GM21390 (cell line): ENCODE measurements around the gene SERINC5.
A peak's percentile ranks its signal among the peaks of the same experiment; 100 is the strongest.
"Not testable (repeated sequence)": the region's sequence is repeated elsewhere in the genome, so short reads cannot be mapped to it uniquely, and the experiment has no call there.

ENCODE experiments used
- ATAC-seq: cut with Tn5 transposase; IDR thresholded peaks from one replicate; pipeline ENCODE4 v1.9.1; 2021; ENCODE audit not compliant: unreplicated experiment

Gene SERINC5

DNA sequence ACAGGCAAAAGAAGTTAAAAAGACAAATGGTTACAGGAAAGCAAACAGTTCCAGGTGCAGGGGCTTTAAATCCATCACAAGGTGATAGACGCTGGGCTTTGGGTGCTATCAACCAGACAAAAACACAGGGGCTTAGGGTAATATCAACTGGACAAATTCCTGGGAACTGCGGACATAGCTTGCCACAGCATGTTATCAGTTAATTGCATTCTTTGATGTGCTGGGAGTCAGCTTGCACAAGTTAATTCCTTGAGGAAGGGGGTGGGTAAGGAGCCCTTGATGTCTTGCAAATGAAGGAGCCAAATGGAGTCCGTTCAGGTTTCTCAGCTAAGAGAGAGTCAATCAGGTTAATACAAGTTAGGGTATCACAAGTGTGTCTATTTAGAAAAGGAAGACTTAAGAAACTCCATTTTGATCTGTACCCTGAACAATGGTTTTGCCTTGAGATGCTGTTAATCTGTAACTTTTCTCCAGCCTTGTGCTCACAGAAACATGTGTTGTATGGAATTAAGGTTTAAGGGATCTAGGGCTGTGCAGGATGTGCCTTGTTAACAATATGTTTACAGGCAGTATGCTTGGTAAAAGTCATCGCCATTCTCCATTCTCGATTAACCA, 144.4 kb downstream of the SERINC5 start:
- ATAC-seq = not testable (repeated sequence)

DNA sequence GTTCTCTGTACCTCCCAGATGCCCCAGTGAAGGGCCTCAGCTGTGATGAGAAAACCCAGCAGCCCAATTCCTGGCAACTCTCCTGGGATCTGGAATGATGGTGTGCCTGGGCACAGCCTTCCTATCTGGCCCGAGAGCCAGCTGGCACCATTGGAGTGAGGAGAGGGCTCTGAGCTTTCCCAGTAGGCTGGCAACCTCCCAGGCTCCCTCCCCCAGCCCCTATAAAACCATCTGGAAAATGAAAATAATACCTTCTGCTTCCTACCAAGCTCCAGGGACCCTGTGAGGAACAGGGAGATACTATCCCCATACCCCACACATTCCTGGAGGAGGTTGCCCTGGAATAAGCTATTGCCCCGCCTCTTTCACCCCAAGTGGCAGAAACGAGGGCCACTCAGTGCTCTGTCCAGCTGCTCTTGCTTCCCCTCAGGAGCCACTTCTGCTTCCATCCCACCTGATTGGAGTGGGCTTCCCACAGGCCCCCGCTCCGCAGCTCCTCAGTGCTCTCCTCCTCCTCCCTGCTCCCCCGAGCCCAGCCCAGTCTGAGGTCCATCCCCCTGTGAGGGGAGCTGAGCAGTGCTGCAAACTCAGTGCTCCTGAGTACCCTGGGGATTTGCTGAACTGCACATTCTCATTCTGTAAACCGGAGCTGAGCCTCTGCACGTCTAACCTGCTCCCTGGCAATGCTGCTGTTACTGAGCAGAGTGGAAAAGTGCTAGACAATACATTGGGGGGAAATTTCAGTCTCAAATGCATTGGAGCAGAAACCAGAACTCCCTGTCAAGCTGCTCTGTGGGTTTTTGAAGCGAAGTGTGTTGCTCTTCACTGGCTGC, 146.0 kb downstream of the SERINC5 start:
- peak; percentile 69 for ATAC-seq

DNA sequence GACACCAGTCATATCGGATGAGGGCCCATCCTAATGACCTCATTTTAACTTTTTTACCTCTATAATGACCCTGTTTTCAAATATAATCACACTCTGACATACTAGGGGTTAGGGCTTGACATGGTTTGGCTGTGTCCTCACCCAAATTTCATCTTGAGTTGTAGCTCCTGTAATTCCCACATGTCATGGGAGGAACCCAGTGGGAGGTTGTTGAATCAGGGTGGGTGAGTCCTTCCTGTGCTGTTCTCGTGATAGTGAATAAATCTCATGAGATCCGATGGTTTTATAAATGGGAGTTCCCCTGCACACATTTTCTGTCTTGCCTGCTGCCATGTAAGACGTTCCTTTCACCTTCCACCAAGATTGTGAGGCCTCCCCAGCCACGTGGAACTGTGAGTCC, 148.9 kb downstream of the SERINC5 start:
- no peak for ATAC-seq

DNA sequence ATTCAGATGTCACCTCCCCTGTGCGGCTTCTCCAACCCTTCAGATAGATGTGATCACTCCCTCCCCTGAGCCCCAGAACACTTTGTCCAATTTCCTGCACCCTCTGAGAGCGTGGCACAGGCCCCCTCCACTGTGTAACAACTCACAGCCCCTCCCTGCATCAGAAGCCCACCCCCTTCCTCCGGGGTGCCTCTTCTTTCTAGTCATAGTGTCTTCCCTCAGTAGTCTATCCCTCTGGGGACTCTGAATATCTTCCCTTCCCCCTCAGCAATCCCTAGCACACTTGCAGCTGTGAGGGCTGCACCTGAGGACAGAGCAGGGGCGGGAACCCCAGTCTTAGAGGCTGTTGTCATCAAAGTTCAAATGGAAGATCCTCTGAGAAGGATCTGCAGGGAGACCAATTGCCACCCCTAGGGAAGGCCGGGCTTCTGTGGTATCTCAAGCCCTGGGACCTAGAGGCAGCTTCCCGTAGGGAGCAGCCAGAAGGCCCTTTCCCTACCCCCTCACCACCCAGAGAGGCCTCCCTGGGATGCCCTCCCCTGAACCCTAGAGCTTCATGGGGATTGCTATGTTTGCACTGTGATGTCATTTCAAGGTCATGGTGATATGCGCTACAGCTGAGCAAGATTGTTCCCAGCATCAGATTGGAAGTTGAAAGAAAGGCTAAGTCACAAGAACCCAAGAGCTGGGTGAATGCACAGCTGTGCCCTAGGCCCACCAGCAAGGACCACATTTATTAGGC, 150.0 kb downstream of the SERINC5 start:
- no peak for ATAC-seq

DNA sequence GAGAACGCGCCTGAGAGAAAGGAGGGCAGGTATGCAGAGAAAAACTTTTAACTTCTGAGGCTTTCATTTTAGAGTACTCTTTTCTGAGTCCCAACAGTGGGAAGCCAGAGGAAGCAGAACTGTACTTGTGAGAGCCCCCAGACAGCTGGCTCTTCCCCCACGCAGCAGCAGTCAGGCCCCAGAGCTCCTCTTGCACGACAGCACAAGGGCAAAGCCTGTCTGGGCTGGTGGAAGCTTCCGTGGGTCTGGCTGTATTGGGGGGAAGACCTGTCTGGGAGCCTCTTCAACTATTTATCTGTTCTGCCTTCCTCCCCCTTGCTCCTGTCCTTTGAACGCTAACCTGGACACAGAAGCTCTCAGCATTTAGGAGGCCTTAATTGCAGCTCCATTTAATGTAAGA, 152.5 kb downstream of the SERINC5 start:
- ATAC-seq = no peak

DNA sequence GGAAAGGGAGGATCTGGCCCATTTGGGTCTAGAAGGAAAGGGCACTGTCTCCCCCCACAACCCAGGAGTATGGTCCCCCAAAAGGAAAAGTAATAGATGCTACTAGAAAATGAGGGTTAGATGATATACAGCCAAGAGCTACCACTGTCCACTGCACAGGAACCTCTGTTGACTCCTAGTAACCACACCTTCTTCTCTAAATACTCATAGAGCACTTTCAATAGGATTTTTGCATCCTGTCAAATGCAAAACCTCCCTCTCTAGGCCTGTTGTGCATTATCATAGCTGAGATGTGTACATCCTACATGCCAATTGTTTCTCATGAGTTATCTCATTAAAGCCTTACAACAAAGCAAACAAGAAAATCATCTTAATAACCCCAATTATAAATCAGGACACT, 153.9 kb downstream of the SERINC5 start:
- ATAC-seq = no peak

DNA sequence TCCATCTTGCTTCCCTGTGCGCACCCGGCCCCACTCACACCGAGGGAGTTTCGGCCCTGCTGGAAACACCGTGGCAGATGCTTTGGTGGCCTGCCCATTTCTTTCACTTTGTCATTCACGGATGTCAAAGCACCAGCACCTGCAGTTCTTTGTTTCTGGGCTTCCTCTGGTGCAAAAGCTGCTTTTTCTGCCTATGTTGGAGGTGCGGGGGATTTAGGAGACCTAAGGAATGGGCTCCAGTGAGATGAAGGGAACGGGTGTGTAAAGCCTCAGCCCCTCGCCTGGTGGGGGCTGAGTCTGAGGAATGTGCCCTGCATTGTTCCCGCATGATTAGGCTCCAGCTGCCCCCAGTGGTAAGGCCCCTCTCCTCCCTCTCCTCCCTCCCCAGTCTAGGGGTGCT, 158.4 kb downstream of the SERINC5 start:
- no peak for ATAC-seq

DNA sequence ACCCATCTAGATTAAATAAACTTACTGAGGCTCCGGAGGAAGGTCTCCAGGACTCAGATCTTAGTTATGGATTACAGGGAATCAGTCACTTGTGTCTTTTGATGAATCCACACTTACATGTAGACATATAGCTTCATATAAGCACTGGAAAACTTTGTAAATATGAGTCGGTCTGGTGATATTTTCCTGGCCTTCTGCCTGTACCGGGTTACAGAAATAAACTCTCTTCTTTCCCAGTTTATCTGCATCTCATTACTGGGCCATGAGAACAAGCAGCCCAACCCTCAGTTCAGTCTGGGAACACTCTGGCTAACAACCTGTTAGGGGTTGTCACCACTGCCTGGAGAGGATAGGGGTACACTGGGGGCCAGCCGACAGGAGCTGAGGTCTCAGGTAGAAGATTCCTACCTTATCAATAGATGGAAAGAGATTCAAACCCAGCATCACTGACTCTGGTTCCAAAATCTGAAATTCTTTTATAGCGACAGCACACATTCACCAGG, 161.6 kb downstream of the SERINC5 start:
- no peak for ATAC-seq

DNA sequence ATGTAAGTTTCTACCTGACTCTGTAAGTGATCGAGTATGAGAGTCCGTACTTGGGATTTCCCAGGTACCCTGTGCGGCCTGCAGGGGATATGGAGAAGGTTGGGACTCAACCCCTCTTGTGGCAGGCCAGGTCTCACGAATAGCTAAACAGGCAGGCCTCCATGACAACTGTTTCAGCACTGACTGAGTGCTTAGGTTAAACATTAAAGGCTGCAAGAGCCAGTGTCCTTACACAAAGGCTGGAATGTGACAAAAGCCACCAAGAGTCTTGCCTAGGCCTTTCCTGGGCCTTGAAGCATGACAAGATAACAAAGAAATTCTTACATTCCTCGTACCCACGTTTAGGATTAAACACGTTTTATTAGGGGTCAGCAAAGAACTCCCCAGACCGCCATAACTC, 162.1 kb downstream of the SERINC5 start:
- ATAC-seq = no peak

DNA sequence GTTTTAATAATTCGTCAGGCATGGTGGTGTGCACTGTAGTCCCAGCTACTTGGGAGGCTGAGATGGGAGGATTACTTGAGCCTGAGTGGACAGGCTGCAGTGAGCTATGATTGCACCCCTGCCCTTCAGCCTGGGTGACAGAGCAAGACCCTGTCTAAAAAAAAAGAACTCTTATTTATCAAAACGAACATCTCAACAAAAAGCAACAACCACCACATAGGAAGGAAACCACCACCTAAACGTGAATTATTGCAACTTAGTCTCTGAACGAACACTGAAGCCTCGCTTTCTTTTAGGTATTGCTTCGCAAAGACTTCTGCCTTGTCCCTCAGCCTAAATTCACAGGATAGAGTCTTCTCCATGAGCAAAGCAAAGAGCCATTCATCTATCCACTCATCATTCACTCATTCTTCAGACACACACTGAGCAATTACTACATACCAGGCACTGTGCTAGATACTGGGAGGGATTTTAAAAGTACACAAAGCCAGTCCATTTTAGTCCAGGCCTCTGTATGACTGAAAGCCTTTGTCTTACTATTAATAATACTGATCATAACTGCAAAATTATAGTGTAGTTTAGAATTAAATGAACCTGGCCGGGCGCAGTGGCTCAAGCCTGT, 163.3 kb downstream of the SERINC5 start:
- no peak for ATAC-seq

DNA sequence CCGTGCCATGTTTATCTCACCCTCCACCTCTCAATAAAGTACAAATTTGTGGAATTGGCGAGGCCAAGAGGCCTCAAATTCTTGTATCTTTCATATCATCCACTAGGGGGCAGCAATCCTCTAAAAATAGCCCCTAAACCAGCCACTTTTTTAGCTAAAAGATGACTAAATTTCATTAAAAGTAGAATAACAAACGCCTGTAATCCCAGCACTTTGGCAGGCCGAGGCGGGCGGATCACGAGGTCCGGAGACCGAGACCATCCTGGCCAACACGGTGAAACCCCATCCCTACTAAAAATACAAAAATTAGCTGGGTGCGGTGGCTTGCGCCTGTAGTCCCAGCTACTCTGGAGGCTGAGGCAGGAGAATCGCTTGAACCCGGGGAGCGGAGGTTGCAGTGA, 164.1 kb downstream of the SERINC5 start:
- not testable (repeated sequence) for ATAC-seq

DNA sequence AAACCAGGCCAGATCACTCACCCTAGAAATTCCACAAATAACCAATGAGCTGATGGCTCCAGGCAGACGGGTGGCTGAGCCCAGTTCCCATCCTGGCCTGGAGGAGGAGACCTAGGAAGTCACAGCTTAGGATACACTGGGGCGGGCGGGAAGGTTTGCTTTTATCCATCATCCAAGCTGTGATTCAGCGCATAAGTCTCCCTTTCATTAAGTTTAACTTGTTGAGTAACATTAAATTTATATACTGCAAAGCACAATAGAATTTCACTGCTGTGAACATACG, 165.0 kb downstream of the SERINC5 start:
- ATAC-seq = no peak

DNA sequence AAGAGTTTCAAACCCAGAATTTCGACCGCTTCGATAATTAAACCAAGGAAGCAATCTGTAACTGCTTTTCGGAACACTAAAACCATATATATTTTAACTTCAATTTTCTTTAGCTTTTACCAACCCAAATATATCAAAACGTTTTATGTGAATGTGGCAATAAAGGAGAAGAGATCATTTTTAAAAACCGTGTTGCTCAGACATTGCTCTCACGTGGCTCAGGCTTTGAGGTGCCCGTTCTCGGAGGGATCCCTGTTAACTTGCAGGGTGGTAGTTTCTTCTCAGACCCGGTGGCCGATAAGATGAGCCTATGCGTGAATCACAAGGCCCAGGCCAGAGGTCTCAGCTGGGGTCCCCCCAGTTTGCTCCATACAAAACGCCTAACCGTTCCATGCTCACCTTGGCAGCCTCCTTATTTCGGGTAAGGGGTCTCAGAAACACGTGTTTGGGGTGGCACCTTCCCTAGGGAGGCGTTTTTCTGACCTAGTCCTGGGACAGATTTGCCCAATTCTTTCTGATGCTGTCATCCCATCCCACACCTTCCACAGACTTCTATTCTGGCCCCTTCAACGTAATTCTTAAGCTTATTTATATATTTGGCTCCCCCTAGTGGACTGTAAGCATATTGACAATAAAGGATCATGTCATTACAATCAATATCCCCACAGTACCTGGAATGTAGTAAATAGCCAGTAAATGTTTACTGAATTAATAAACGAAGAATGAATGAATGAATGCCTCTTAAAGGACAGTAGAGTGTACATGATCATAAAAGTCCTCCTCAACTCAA, 172.6 kb downstream of the SERINC5 start:
- peak; percentile 58 for ATAC-seq

DNA sequence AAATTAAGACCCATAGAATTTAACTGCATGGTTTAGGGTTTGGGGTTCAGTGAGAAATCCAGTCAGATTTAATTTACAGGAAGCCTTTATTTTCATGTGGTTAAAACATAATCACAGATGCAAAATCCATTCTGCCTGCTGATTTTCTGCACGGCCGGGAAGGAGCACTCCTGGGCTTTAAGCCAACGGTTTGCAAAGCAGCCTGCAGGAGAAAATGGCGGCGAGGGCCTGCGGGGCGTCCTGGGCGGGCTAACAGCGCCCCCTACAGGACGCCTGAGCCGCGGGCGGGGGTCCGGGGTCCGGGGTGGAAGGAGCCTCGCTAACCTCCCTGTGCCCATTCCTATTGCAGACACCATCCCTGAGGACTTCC, 173.1 kb downstream of the SERINC5 start:
- no peak for ATAC-seq

DNA sequence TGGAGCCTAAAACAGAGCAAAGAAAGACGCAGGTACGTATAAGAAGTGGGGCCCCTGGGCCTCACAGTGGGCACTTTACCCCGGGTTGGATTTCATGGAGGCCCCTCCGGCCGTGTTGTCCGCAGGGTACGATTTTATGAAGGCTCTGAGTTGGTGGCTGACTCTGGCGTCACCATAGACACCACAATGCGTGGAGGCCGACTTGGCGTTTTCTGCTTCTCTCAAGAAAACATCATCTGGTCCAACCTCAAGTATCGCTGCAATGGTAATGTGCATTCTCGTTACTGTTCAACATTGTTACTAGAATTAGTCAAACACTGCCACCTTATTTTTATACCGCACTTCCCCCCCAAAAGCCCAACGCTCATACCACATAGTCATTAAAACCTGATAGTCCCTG, 173.6 kb downstream of the SERINC5 start:
- ATAC-seq = no peak

DNA sequence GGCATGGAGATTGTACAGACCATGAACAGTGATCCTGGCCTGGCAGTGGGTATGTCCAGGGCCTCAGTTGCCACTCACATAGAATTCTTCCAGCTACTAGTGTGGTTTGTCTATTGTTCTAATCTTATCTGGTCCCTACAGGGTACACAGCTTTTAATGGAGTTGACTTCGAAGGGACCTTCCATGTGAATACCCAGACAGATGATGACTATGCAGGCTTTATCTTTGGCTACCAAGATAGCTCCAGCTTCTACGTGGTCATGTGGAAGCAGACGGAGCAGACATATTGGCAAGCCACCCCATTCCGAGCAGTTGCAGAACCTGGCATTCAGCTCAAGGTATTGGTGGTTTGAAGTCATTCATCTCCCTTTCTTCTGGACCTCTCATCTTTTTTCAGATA, 176.9 kb downstream of the SERINC5 start:
- ATAC-seq = no peak

DNA sequence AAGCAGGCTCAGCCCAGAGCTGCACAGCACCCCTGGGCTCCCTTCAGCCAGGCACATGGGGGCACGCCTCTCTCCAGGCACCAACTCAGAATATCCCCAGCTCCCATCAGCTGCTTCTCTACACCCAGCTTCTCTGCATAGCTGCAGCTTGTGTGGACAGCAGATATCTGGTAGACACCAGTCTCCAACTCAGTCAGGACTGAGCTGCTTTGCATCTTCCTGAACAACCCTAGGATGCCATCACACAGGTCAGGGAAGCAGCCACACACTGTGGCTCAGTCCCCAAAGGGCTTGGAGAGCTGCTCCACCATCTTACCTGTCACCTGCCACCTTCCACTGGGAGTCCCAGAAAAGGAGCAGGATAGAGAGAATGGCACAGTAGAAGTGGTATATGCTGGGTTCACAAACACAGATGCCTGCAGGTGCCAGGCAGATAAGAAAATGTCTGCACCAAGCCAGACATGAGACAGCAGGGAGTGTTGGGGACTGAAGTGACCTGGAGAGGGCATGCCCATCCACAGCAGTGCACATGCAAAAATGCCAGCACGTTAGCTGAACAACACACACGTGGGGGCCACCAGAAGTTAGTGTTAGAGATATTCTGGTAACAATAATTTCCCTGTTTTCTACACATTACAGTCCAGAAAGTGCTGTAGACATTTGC, 178.7 kb downstream of the SERINC5 start:
- ATAC-seq = no peak

DNA sequence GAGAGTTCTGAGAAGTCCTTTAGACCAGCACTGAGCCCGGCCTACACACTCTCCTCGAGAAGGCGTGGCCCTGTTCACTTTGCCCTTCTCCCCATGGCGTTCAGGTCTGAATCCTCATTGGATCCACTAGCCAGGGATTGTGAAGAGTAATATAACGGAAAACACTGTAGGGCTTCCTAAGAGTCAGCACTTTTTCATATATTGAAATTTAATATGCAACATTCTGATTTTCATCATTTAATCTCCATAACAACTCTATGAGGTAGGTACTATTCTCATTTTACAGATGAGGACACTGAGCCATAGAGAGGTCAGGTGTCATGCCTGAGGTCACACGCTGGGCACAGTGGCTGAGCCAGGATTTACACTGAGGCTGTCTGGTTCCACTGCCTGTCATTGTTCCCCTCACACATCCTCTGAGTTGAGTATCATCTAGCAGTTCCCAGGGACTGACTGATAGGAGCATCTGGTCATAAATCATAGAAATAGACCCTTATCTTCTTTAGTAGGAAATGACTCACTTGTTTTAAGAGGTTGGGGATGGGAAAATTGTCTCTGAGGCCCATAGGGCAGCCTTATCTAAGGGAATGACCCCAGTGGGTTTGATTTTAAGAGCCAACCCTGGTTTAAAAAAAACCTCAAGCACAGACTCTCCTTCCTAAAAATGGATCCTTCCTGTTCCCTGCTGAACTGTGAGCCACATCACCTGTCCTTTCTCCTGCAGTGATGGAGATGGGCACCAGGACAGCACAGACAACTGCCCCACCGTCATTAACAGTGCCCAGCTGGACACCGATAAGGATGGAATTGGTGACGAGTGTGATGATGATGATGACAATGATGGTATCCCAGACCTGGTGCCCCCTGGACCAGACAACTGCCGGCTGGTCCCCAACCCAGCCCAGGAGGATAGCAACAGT, 179.5 kb downstream of the SERINC5 start:
- ATAC-seq = no peak
